Mucosa of descending colon (tissue), 3 donors: Measurements from ENCODE around the gene EOMES. TPM values are rescaled to one million over a fixed set of nuclear protein-coding genes. Genes with fewer than 3 reads are reported as not detected.
A peak's percentile ranks its signal among the peaks of the same experiment; 100 is the strongest.

Experiments used
- ATAC-seq: fragments of 200-7000 bp; cut with Tn5 transposase; one replicate; pipeline ENCODE4 v1.9.1; 2020; ENCODE audit warnings: mild to moderate bottlenecking, moderate library complexity
- DNase-seq, 3 donors: peaks; one replicate each; pipeline ENCODE4 v3.0.0-alpha.2; 2020
- H3K36me3 ChIP-seq: fragments of 200-600 bp; one replicate; pipeline ENCODE4 v1.8.0; 2021; ENCODE audit warnings: low read depth, mild to moderate bottlenecking
- H3K4me1 ChIP-seq: fragments of 200-600 bp; one replicate; pipeline ENCODE4 v1.8.0; 2021; ENCODE audit warnings: low read depth, mild to moderate bottlenecking
- H3K4me3 ChIP-seq: fragments of 200-600 bp; one replicate; pipeline ENCODE4 v1.8.0; 2021; ENCODE audit warnings: mild to moderate bottlenecking
- H3K9me3 ChIP-seq: fragments of 200-600 bp; one replicate; pipeline ENCODE4 v1.8.0; 2021; ENCODE audit warnings: mild to moderate bottlenecking
- intact Hi-C, 2 donors: fragments of 100-400 bp; cut with DNase I in 1 of 2; cut with micrococcal nuclease in 1 of 2; formaldehyde crosslinking; loops; one replicate each; pipeline versions ENCODE4 v1.11.0 to v1.11.1; 2022; cut with DNase I, micrococcal nuclease
- total RNA-seq, 3 donors: library from RNA; stranded (reverse); fragmentation: NEBNext Ultra II Directional in 2 of 3; extraction: Animal tissue kit (Norgen Biotek cat#: 25700) in 2 of 3; gene quantifications; one replicate each; pipeline versions ENCODE4 v1.2.1 to v1.2.4, GENCODE V29; 2021 to 2023
- TF ChIP-seq, protein P1 (sequence below): fragments of 200-600 bp; IDR thresholded peaks from one replicate; pipeline ENCODE4 v1.8.0; 2022; ENCODE audit warnings: antibody characterized with exemption, mild to moderate bottlenecking
- donor health status: DM: no; HTN: no; CAD: no; lungs with moderate emphysema.
- donor health status: DM: no; HTN: no; CAD: no.
- donor health status: DM: no; HTN: yes; CAD: no.

Gene EOMES
- total RNA-seq, 3 donors from 2014 or later: 0.32 to 0.46 TPM; not detected in 1

DNA sequence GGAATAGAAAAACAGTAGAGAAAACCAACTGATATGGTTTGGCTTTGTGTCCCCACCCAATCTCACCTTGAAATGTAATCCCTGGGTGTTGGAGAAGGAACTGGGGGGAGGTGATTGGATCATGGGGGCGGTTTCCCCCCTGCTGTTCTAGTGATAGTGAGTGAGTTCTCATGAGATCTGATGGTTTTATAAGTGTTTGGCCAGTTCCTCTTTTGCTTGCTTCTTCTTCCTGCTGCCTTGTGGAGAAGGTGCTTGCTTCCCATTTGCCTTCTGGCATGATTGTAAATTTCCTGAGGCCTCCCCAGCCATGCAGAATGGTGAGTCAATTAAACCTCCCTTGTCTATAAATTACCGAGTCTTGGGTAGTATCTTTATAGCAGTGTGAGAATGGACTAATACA lies 48.4 kb downstream of the EOMES start:
- H3K9me3 ChIP-seq: no peaks in the 10 kb centered on the region
- intact Hi-C loops: loop anchor here in 1 of 2 donors (10.0 kb wide), 1 partner anchor 189 kb away; the partner anchor contains the start of gene SLC4A7
- TF ChIP-seq, protein P1, sequence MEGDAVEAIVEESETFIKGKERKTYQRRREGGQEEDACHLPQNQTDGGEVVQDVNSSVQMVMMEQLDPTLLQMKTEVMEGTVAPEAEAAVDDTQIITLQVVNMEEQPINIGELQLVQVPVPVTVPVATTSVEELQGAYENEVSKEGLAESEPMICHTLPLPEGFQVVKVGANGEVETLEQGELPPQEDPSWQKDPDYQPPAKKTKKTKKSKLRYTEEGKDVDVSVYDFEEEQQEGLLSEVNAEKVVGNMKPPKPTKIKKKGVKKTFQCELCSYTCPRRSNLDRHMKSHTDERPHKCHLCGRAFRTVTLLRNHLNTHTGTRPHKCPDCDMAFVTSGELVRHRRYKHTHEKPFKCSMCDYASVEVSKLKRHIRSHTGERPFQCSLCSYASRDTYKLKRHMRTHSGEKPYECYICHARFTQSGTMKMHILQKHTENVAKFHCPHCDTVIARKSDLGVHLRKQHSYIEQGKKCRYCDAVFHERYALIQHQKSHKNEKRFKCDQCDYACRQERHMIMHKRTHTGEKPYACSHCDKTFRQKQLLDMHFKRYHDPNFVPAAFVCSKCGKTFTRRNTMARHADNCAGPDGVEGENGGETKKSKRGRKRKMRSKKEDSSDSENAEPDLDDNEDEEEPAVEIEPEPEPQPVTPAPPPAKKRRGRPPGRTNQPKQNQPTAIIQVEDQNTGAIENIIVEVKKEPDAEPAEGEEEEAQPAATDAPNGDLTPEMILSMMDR: no peak
- H3K4me1 ChIP-seq: no peaks in the 10 kb centered on the region
- no peak for DNase-seq
- H3K36me3 ChIP-seq: no peaks in the 10 kb centered on the region
- no peak for ATAC-seq
- H3K4me3 ChIP-seq: no peak overlapping the region

DNA sequence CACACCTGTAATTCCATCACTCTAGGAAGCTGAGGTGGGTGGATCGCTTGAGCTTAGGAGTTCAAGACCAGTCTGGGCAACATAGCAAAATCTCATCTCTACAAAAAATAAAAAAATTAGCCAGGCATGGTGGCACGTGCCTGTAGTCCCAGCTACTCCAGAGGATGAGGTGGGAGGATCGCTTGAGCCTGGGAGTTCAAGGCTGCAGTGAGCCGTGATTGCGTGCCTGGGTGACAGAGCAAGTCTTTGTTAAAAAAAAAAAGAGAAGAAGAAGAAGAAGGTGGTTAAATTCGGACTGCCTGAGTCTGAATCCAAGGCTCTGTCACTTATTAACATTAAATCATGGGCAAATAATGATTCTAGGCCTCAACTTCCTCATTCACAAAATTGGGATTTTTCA lies 51.0 kb downstream of the EOMES start:
- Histone ChIP-seq H3K36me3 (no peaks in the 10 kb centered on the region), H3K4me3 (no peak overlapping the region), H3K4me1 (no peaks in the 10 kb centered on the region), H3K9me3 (no peaks in the 10 kb centered on the region)
- intact Hi-C loops: loop anchor here in 1 of 2 donors (10.0 kb wide), 1 partner anchor 186 kb away; the partner anchor contains the start of gene SLC4A7
- TF ChIP-seq, protein P1: no peak
- DNase-seq (no peak), ATAC-seq (no peak)

DNA sequence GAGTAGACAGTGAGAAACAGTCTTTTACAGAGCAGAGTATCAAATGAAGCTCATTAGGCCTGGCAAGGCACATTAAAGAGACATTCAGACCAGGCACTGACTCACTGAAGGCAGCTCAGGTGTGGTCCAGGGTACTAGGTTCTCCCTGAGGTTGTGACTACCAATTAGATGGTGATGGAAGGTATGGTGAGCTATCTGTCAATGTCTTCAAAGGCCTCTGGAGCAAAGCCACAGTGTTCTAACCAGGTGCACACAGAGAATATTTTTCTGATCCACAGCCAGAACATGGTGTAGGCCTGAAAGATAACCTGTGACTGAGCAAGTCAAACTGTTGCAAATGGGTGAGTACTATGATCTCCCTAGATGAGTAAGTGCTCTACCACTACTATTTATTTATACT lies 51.5 kb downstream of the EOMES start:
- H3K4me3 ChIP-seq: no peak overlapping the region
- intact Hi-C loops: loop anchor here in 1 of 2 donors (10.0 kb wide), 1 partner anchor 186 kb away; the partner anchor contains the start of gene SLC4A7
- no peaks in the 10 kb centered on the region for H3K4me1 ChIP-seq
- TF ChIP-seq, protein P1: no peak
- H3K9me3 ChIP-seq: no peaks in the 10 kb centered on the region
- no peaks in the 10 kb centered on the region for H3K36me3 ChIP-seq
- ATAC-seq (no peak), DNase-seq (no peak)

DNA sequence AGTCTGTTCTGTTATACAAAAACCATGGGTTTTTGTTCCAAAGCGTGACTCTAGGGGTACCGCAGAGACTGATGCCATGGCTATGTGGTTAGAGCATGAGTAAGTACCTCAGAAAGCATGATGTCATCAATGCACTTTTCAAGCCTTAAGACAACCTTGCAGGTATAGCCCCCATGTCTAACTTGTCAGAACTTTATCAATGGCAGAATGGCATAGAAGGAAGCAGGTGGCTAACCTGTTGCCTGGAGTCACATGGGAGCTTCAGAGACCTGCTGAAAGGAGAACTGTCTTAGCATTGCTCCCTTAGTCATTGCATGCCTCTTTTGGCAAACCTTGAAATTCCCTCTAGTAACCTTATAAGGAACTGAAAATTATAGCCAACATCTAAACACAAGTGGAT lies 52.5 kb downstream of the EOMES start:
- H3K36me3 ChIP-seq: no peaks in the 10 kb centered on the region
- DNase-seq (no peak), ATAC-seq (no peak)
- TF ChIP-seq, protein P1: no peak
- H3K9me3 ChIP-seq: no peaks in the 10 kb centered on the region
- intact Hi-C loops: no loop called here
- no peak overlapping the region for H3K4me3 ChIP-seq
- H3K4me1 ChIP-seq: no peaks in the 10 kb centered on the region

DNA sequence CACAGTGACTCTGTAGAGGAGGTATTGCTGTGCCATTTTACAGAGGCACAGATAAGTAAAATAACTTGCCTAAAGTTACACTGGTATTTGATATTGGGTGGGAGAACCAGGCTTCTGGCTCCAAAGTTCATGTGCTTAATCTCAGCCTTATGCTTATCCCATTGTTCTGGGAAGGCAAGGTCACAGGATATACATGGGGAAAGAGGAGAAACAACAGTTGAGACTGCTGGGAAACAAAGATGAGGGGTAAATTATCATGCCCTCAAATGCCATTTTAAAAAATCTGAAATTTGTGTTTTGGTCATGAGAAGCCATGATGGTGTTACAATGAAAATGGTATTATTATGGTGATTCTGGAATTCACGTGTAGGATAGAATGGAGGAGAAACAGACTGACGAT lies 54.4 kb downstream of the EOMES start:
- ATAC-seq (no peak), DNase-seq (no peak)
- H3K4me3 ChIP-seq: no peak overlapping the region
- H3K36me3 ChIP-seq: no peaks in the 10 kb centered on the region
- intact Hi-C loops: no loop called here
- no peaks in the 10 kb centered on the region for H3K4me1 ChIP-seq
- H3K9me3 ChIP-seq: no peaks in the 10 kb centered on the region
- TF ChIP-seq, protein P1: no peak

DNA sequence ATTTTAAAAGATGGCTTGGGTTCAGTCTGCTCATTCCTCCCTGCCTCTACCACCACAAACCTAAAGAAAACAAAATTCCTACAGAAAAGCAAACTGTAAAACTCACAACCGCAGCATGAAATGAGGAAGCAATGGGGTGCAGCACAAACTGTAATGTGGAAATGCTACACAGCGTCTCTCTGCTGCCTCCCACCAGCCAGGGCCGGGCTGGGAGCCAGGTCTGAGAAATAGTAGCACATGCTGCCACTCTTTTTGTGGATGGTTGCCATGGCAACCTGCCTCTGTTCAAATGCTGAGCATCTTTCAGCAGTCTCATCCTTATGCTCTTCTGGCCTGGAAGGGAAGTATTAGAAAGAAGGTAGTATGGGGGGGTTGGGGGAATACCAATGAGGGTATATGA lies 55.4 kb downstream of the EOMES start:
- no peaks in the 10 kb centered on the region for H3K36me3 ChIP-seq
- ATAC-seq: peak; percentile 62
- intact Hi-C loops: no loop called here
- no peak overlapping the region for H3K4me3 ChIP-seq
- DNase-seq: peak; percentile 44 to 75 (median 48)
- no peaks in the 10 kb centered on the region for H3K9me3 ChIP-seq
- TF ChIP-seq, protein P1: no peak
- H3K4me1 ChIP-seq: no peaks in the 10 kb centered on the region
